ENCODE measurements around the gene SMPD4. TPM values are rescaled to one million over a fixed set of nuclear protein-coding genes. Genes with fewer than 3 reads are reported as not detected.
"Not testable (repeated sequence)": the region's sequence is repeated elsewhere in the genome, so short reads cannot be mapped to it uniquely, and the experiment has no call there.

The SMPD4 gene
- total and polyA plus RNA-seq, 9 donors = 24.7 to 53.2 (median 39.3) TPM

DNA sequence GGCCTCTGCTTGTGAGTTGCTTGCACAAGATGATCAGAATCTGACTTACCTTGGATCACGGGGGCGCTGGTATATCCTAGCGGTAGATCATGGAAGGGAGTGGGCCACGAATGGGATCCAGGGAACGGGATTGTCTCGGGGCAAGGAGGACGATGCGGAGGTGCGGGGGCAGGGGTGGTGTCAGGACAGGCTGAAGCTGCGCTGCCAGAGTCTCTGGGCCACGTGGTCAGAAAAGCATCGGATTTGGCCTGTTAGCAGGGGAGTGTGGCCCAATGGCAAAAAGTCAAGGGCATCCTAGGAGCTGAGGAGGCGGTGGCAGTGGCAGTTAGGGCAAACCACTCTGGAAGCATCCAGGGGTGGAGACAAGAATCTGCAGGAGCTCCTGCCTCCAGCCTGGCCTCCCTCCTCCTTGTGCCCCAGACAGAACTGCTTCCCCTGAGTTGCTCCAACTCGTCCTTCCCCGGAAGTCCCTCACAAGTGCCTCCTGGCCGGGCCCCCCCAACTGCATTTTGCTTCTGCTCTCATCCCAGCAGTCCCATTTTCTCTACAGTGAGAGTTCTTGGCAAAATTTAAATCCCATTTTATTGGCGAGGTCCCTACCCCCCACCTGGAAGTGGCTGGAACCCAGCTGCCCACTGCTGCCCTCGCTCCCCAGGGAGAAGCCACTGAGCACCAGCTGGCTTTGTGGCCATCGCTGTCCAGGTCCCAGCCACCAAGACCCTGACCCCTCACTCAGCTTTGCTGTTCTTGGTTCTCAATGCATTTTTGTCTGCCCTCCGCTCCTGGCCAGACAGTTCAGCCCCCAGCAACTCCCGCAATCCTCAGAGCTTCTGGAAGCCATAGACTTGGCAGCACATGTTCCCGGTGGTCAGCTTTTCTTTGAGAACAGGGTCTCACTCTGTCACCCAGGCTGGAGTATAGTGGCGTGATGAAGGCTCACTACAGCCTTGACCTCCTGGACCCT is 30.9 kb downstream of the SMPD4 start:
- DNase-seq = peak in 1 of 5 donors; percentile 27
- Histone ChIP-seq H3K27me3 (no peaks in the 10 kb centered on the region), H3K36me3 (no peaks in the 10 kb centered on the region), H3K27ac (no peak overlapping the region), H3K4me3 (no peak overlapping the region), H3K4me1 (ENCODE audit: insufficient read depth) (no peaks in the 10 kb centered on the region), H3K9me3 (no peaks in the 10 kb centered on the region)
- TF ChIP-seq EP300 (IDR thresholded peaks at IDR 0.05) (no peak), POLR2A (IDR thresholded peaks at IDR 0.05) (no peak)
- TF ChIP-seq, protein P1, sequence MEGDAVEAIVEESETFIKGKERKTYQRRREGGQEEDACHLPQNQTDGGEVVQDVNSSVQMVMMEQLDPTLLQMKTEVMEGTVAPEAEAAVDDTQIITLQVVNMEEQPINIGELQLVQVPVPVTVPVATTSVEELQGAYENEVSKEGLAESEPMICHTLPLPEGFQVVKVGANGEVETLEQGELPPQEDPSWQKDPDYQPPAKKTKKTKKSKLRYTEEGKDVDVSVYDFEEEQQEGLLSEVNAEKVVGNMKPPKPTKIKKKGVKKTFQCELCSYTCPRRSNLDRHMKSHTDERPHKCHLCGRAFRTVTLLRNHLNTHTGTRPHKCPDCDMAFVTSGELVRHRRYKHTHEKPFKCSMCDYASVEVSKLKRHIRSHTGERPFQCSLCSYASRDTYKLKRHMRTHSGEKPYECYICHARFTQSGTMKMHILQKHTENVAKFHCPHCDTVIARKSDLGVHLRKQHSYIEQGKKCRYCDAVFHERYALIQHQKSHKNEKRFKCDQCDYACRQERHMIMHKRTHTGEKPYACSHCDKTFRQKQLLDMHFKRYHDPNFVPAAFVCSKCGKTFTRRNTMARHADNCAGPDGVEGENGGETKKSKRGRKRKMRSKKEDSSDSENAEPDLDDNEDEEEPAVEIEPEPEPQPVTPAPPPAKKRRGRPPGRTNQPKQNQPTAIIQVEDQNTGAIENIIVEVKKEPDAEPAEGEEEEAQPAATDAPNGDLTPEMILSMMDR (IDR thresholded peaks at IDR 0.05) = no peak
- intact Hi-C loops (cut with DNase I) = loop anchor here in 2 of 4 donors (10.0 kb wide), 1 partner anchor 184 kb away; no protein-coding TSS in a partner anchor
- 78 to 83% (median 79%) methylated on average over 23 of the region's 23 CpGs for WGBS, 3 donors

DNA sequence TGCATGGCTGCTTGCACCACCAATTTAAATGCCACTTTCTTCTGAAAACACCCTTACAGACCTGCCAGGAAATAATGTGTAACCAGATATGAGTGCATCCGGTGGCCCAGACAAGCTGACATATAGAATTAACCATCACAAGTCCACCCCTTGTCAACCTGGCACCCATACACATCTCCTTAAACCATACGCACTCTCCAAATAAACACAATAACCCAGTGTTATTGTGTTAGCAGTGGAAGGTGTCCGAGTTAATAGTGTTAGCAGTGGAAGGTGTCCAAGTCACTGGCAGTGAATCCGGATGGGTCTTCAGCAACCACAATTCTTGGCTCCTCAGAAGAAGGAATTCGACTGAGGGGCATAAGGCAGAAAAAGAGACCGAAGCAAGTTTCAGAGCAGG is 32.9 kb downstream of the SMPD4 start:
- not testable (repeated sequence) for DNase-seq
- 43 to 65% (median 53%) methylated on average over 6 of the region's 6 CpGs for WGBS, 3 donors

GRCh38 chr2:130145006-130145414 is 36.4 kb downstream of the SMPD4 start, which contains the start of gene CCDC74B:
Gene CCDC74B (minus strand): TSS chr2:130145112. CDS start chr2:130144996, 116 bp downstream.
- Histone ChIP-seq H3K4me3 (peak within 1 kb of the TSS; percentile 32), H3K27ac (peak within 1 kb of the TSS in 1 of 2 donors; percentile 25)
- peak; percentile 59 to 69 (median 66) for DNase-seq
- WGBS, 3 donors = 3 to 12% (median 6%) methylated on average over 21 to 29 of the region's 30 CpGs
- H3K27me3 ChIP-seq; H3K4me1 ChIP-seq (ENCODE audit: insufficient read depth); intact Hi-C loops (cut with DNase I); H3K36me3 ChIP-seq; H3K9me3 ChIP-seq: not testable (repeated sequence)

More for the DNA sequence above, 32.9 kb downstream of the SMPD4 start:
- H3K36me3 ChIP-seq; H3K9me3 ChIP-seq; H3K27me3 ChIP-seq; H3K4me3 ChIP-seq; intact Hi-C loops (cut with DNase I); H3K27ac ChIP-seq; H3K4me1 ChIP-seq (ENCODE audit: insufficient read depth): not testable (repeated sequence)

DNA sequence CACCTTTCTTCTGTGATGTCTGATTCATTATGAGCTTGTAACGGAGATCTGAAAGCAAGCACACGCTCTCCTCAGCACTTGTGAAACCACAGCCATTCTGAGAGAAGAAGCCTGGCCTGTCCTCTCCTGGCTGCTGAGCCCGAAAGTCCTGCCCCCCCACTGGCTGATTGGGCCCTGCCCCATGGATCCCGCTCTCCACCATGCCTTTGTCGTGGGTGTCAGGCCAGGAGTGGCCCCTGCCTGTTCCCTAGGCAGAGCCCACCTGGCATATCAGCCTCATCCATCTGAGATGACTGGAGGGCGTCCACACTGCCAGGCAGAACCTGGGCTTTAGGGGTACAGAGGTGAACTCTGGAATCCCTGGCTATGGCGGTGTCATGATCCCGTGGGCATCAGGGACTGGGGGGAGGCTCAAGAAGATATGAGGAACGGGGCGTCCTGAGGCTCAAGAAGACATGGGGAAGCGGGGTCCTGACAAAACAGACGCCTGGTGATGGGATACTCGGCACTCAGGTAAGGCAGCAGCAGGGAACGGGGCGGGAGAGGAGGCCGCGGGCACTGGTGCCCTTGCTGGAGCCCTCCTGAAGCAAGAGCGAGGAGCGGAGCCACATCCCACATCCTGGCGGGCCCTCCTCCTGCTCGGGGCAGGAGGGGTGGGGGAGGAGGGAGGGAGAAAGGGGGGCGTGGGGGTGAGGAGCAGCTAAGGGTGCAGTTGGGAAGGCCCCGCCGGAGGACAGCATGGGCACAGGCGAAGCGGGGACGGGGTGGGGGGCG is 37.9 kb downstream of the SMPD4 start:
- H3K4me1 ChIP-seq (ENCODE audit: insufficient read depth); H3K27me3 ChIP-seq; intact Hi-C loops (cut with DNase I); H3K36me3 ChIP-seq; H3K27ac ChIP-seq; H3K4me3 ChIP-seq; H3K9me3 ChIP-seq: not testable (repeated sequence)
- DNase-seq = peak in 1 of 5 donors; percentile 39
- 29 to 41% (median 30%) methylated on average over 16 to 22 of the region's 28 CpGs for WGBS, 3 donors

DNA sequence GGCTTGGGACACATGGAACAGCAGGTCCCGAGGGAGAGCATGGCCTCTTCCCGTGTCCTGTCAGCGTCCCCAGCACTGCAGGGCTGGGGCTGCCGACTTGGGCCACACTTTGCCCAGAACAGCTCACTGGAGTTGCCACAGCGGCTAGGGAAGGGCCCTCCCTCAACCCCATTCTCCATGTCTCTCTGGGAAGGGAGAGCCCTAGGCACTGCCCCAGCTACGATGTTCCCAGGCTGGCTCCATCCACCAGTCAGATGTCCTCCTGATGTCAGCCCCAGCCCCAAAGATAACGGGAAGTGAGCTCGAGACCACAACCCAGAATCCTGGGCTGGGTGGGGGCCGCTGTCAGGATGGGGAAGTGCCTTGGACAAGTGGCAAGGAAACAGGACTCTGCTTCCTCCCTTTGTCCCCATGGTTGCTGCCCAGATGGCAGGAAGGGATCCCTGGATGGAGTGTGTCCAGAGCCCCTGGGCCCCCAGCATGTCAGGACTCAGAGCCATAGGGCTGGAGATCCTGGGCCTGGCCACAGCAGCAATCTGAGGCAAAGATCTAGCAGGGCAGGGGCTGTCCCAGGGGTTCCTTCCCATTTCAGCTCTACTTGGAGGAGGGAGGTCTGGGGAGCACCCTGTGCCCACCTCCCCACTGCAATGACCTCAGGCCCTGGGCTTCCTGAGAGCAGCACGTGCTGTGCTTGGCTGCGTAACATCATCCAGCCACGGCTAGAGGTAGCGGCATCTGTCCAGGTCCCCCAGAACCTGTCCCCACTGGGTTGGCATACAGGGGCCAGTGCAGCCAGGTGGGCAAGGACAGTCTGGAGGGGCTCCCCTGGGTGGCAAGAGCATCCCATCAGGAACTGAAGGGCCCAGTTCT is 38.8 kb downstream of the SMPD4 start:
- H3K4me1 ChIP-seq (ENCODE audit: insufficient read depth); H3K27me3 ChIP-seq; H3K9me3 ChIP-seq; H3K36me3 ChIP-seq; intact Hi-C loops (cut with DNase I); H3K4me3 ChIP-seq; H3K27ac ChIP-seq: not testable (repeated sequence)
- peak in 1 of 5 donors; percentile 18 for DNase-seq
- WGBS, 3 donors = 89 to 93% (median 91%) methylated on average over 8 to 13 of the region's 13 CpGs

- WGBS, 3 donors = 86 to 96% (median 92%) methylated on average over 11 to 18 of the region's 22 CpGs
- H3K27ac ChIP-seq; H3K36me3 ChIP-seq; H3K4me1 ChIP-seq (ENCODE audit: insufficient read depth); H3K4me3 ChIP-seq; H3K9me3 ChIP-seq; intact Hi-C loops (cut with DNase I); H3K27me3 ChIP-seq: not testable (repeated sequence)
- DNase-seq = peak in 1 of 5 donors; percentile 19
These were observed 39.6 kb downstream of the SMPD4 start for GRCh38 chr2:130141645-130142370.

GRCh38 chr2:130141002-130141401 is 40.4 kb downstream of the SMPD4 start:
- DNase-seq; H3K4me3 ChIP-seq; H3K9me3 ChIP-seq; H3K36me3 ChIP-seq; H3K4me1 ChIP-seq (ENCODE audit: insufficient read depth); H3K27ac ChIP-seq; H3K27me3 ChIP-seq; intact Hi-C loops (cut with DNase I): not testable (repeated sequence)
- 90 to 94% methylated on average over 4 of the region's 6 CpGs; no CpG with 5 or more reads in 1 of the 3 donors for whole genome bisulfite sequencing, 3 donors

DNA sequence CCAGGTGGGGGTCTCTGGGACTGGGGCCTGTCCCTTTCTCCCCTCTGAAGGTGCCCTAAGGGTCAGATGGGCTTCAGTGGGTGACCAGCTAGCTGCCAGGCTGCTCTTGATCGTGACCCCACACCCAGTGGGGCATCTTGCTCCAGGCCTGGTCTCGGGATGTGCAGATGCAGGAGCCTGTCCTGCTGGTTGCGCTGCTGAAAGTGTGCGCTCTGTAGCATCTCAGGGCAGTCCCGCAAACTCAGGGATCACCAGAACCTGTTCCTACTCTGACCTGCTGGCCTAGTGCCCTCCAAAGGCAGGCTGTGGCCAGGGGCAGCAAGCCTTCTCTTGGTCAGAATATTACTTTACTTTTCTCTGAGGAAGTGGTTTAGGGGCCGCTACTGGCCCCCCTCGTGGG is 40.9 kb downstream of the SMPD4 start:
- intact Hi-C loops (cut with DNase I); H3K9me3 ChIP-seq; H3K4me3 ChIP-seq; H3K4me1 ChIP-seq (ENCODE audit: insufficient read depth); H3K36me3 ChIP-seq; H3K27me3 ChIP-seq; H3K27ac ChIP-seq: not testable (repeated sequence)
- 87 to 93% methylated on average over 5 to 7 of the region's 7 CpGs; no CpG with 5 or more reads in 1 of the 3 donors for WGBS, 3 donors
- DNase-seq = peak in 1 of 5 donors; percentile 25
